ENCODE measurements around the gene EMC9.
A peak's percentile ranks its signal among the peaks of the same experiment; 100 is the strongest.

EMC9 gene

DNA sequence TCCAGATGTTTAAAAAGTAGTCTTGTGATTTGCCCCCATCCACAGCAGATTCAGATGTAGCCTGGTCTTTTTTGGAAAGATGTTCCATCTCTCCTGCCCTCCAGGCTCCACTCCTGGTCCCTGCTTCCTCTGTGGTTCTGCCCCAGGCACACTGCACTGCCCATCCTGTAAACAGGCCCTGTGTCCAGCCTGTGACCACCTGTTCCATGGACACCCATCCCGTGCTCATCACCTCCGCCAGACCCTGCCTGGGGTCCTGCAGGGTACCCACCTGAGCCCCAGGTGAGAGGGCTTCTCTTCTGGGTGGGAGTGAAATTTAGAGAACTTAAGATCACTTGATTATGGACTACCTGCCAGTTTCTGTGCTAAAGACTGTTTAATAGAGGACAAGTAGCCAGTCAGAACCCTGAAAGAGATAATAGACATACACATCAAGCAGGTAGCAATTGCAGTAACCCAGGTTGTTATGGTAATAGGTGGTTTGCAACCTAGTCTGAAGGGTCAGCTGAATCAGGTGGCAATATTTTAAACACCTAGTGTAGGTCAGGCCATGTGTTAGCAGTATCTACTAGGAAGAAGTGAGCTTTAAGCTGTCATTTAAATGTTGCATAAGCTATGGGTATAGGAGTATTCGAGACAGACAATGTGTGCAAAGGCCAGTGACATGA, 8.0 kb upstream of the EMC9 start:
- DNase-seq (ENCODE audit: low spot score) = no peak

DNA sequence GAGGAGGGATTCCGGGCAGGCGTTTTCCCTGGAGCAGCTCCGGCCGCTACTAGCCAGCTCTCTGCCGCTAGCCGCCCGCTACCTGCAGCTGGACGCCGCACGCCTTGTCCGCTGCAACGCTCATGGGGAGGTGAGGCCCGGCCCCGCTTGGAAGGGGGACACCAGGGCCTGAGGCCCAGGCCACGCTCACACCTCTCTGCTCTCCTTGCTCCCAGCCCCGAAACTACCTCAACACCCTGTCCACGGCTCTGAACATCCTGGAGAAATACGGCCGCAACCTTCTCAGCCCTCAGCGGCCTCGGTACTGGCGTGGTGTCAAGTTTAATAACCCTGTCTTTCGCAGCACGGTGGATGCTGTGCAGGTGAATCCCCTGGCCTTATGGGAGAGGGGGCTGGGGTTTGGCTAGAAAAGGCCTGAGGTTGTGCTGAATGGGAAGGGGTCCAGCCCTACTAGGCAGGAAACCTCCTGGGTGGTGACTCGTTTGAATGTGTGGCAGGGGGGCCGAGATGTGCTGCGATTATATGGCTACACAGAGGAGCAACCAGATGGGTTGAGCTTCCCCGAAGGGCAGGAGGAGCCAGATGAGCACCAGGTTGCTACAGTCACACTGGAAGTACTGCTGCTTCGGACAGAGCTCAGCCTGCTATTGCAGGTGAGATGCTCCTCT, 6.5 kb upstream of the EMC9 start:
- DNase-seq (ENCODE audit: low spot score) = no peak

DNA sequence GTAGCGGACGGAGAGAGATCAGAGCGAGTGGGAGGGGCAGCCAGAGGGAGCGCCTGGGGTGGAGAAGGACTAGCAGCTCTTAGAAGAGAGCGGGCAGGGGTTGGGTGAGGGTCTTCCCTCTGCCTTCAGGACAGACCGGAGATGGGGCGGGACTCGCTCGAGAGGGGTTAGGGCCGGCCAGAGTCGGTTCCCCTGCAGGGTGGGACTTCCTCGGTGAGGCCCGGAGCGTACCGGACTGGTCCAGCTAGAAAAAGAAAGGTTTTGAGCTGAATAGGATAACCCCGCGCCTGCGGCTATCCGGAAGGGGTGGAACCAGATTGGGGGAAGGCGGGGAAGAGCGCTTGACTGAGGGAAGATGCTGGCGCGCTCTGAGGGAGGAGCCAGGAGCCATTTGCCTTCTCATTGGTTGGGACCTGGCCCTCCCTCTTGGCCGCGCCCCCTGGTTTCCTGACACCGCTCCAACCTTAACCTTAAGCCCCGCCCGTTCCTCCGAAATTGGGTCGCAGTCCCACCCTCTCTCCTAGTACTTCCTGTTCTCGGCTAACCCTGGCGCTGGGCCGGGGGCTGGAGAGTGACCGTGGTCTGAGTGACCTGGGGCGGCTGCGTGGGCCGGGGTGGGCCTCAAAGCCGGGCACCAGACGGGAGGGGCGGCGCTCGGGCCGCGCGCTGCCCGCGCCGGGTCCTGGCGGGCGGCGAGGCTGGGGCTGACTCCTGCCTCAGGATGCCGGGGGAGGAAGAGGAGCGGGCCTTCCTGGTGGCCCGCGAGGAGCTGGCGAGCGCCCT, 5.8 kb upstream of the EMC9 start, which contains the start of gene RNF31:
TSS of gene RNF31 (plus strand) at position 521 of the 783 bp plus-strand sequence. CDS start at position 722, 201 bp downstream.
- peak; percentile 99 for DNase-seq (ENCODE audit: low spot score)

DNA sequence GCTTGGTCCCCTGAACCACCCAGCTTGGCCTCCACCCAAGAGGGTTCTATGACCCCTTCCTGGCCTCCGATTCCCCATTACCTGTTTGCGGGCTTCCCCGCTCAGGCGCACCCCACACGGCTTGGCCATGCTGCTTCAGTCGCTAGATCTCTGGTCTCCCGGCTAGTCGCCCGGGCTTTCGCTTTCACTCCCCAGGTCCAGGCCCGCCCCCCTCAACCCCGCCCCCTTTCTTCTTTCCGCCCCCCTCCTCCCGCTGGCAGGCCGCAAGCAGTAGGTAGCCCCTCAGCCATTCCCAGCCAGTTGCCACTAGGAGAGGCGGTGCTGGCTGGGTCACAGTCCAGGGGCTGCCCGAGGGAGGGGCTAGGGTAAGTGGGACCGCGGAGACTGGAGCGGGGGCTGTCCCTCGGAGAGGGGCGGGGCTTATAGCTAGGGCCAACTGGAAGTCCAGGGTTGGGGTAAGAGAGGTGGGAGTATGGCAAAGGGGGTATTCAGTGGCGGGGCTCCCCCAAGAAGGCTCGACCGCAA, 5.1 kb upstream of the EMC9 start, which contains the start of gene PSME2:
TSS of gene PSME2 (minus strand) at position 158 of the 525 bp plus-strand sequence. CDS start at position 129, 29 bp downstream.
- peak; percentile 83 for DNase-seq (ENCODE audit: low spot score)

DNA sequence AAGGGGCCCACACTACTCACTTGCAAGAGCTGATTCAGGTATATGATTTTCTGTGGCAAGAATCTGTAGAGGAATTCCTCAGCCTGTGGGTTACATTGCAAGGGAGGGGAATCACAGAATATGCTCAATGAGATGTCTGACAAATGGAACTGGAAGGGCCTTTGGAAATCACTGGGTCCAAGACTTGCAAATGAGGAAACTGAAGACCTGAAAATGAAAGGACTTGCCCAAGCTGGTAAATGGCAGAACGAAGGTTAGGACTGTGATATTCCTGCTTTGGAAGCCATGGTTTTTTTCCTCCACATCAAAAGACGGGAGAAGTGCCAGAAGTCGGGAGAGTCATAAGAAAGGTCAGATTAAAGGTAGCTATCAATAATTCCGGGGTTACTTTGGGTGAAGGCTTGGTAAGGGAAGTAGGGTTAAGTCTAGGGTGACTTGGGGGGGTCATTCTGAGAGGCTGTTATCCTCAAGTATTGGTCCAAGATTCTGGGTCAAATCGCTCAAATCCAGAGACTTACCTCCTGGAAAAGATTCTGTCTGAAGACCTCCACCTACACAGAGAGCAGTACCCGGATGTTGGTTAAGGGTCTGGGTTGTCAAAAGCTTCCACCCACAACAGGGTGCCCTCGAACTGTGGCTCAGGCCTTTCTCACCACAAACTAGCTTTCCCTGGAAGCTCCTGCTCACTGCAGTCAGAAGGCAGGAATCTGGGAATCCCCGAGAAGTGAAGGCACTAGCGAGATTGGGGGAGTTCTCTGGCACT, 4.5 kb upstream of the EMC9 start:
- DNase-seq (ENCODE audit: low spot score) = no peak

DNA sequence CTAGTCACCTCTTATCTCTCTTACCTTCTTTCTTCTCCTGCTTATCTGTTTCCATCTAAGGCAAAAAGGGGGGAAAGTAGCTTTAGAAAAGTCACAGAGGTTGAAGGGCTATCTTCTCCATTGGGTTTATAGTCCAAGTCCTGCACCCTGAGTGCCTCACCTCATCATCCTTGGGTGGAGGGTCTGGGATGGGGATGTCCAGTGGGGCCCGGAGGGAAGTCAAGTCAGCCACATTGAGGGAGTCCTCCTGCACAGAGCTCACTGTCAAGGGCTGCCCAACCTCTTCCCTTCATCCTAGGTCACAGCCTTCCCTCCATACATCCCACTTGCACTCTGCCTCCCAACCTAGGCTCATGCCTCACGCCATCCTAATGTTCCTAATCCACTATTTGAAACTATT, 3.8 kb upstream of the EMC9 start:
- no peak for DNase-seq (ENCODE audit: low spot score)

DNA sequence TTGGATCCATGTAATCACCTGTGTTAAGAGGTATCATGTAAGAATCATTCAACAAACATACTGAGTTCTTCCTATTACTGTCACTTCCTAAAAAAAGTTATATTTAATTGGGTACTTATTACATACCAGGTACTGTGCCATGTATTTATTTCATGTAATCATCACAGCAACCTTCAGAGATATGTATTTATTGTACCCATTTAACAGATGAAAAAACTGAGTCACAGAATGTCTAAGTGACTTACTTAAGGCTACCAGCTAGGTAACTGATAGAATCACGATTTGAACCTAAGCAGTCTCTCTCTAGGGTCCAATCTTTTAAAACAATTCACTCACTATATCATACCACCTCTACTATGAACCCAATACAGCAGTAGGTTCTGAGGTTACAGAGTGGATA, 3.1 kb upstream of the EMC9 start:
- DNase-seq (ENCODE audit: low spot score) = no peak

DNA sequence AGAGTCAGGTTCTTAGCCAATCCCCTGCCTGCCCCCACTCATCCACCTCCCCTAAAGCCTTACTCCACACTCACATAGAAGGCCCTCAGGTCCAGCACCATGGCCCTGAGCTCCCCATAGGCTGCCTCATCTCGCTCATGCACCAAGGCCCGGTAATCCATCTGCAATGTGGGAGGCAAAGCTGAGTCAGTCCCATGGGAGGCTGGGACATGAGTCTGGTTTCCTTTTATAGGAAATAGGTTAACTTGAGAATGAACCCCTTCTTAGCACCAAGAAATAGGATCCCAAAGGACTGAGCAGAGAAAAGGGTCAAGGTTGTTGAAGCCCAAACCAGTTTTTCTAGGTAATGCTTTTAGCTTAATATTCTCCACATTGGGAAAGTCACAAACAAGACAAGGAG, 2.1 kb upstream of the EMC9 start:
- DNase-seq (ENCODE audit: low spot score) = no peak

DNA sequence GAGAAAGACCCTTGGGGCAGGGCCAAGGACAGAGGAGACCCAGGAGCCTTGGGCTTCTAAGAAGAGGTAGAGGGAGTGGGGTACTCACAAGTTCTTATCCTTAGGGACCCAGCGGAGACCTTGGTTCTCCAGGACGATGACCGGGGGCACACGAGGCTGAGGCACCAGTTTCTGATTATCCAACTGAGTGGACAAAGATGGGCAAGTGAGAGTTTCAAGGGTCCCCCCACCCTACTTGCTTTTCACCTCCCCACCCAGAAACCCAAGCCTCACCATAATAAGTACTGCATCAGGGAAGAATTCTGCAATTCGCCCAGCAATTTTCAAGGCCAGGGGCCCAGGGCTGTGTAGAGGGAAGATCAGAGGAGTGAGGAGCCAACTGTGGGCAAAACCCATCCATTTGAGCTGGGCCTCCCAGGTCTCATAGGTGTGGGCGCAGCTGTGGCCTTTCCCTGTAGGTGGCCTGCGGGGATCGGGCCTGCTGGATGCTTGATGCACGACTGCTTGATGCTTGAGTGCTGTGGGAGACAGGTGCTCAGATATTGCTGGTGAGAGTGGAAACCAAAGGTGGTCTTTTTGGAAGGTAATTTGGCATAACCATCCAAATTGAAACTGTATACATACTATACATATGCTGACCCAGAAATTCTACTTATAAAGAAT, 2.0 kb downstream of the EMC9 start:
- no peak for DNase-seq (ENCODE audit: low spot score)

DNA sequence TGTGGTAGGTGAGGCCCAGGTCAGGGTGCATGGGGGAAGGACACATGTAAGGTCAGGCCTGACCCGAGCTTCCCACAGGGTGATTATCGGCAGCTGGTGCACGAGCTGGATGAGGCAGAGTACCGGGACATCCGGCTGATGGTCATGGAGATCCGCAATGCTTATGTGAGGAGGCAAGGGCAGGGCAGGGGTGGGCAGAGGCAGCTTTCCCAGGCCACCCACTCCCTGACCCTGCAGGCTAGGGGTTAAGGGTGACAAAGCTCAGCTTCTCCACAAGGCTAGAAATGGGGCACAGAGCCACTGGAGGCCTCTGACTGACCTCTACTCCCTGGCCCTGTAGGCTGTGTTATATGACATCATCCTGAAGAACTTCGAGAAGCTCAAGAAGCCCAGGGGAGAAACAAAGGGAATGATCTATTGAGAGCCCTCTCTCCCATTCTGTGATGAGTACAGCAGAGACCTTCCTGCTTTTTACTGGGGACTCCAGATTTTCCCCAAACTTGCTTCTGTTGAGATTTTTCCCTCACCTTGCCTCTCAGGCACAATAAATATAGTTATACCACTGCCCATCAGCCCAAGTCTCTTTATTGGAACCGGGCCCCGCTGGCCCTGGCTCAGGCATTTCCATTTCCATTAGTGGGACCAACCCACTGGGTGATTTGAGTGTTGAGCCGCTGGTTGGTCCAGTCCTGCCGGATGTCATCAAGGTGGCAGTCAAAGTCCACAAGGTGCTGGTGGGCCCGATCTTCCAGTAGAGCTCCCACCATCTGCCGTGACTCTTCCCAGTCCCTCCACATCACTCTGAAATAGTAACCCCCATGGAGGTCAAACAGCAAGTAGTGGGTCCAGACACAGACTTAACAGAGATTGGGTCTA, 2.8 kb downstream of the EMC9 start:
- no peak for DNase-seq (ENCODE audit: low spot score)

DNA sequence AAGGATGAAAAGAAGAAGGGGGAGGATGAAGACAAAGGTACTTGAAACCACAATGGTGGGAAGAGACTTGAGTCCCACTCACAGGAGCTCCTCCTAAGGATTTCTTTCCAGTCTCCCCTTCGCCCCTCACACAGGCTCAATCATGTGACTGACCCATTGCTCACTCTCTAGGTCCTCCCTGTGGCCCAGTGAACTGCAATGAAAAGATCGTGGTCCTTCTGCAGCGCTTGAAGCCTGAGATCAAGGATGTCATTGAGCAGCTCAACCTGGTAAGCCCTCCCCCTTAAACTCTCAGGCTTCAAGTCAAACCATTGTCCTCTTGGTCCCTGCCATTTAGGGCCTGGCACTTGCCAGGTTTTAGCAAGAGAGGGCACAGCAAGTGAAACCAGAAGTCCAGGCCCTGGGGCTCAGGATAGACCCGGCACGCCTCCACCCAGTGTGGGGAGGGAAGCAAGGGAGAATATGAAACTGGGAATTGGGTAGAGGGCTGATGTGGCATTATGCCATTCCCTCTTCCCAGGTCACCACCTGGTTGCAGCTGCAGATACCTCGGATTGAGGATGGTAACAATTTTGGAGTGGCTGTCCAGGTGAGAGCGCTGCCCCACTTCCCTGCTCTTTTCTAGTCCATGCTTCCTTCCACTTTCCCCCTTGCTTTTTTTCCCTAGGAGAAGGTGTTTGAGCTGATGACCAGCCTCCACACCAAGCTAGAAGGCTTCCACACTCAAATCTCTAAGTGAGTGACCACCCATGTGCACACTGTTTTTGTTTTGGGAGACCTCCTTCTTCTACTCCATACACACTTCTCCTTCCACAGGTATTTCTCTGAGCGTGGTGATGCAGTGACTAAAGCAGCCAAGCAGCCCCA, 3.6 kb downstream of the EMC9 start:
- no peak for DNase-seq (ENCODE audit: low spot score)

DNA sequence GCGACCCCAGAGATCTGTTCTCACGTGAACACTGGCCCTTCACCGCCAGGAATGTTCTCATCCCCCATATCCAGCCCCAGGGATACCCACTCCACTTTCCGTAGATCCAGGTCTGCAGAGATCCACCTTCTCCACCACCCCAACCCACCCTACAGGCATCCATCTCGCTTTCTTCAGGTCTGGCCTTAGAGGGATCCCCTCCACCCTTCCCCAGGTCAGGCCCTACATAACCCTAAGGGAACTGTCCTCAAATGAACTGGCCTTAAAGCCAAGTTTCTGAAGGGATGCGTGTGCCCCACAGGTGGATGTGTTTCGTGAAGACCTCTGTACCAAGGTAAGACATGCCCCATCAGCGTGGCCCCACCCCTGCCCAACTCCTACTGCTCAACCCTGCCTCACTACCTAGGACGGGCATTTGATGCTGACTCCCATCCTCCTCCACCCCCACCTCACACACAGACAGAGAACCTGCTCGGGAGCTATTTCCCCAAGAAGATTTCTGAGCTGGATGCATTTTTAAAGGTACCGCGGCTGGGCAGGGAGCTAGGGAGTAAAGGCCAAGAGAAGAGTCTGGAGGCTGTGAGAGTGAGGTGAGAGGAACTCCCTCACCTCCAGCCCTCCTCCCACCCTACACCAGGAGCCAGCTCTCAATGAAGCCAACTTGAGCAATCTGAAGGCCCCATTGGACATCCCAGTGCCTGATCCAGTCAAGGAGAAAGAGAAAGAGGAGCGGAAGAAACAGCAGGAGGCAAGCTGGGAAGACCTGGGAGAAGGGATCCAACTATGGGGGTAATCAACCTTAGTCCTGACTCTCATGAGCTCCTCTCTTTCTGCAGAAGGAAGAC, 4.5 kb downstream of the EMC9 start:
- DNase-seq (ENCODE audit: low spot score) = no peak

DNA sequence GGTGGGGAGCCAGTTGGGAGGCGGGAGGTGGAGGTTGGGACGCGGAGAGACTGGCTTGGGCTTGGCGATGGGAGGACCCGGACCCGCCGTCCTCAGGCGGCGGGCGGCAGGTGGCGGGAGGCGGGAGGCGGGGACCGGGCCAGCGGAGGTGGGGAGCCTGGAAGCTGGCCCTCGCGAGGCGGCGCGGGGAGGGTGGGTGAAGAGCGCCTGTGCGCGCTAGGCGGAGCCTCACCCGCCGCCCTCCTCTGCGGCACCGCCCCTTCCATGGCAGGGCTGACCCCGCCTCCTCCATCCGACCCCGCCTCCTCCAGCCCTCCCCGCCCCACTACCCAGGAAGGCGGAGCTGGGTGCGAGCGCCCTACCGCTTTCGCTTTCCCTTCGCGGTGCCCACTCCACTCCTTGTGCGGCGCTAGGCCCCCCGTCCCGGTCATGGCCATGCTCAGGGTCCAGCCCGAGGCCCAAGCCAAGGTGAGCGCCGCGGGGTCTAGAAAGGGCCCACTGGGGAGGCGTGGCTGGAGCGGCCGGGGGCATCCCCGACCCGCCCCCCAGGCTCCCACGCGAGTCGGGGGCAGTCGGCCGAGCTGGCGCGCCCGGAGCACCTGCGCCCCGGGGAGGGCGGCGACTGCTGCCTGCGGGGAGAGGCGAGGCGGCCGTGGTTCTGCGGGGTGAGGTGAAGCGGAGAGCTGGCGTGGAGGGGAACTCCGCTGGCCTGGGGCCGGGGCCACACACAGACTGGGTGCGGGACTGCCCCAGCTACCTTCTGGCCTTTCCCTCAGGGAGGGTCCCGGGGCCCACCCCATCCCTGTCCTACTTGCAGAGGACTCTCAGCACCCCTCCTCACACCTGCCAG, 5.3 kb downstream of the EMC9 start, which contains the start of gene PSME1:
TSS of gene PSME1 (plus strand) at position 361 of the 850 bp plus-strand sequence. CDS start at position 430, 69 bp downstream.
- DNase-seq (ENCODE audit: low spot score) = peak; percentile 91

DNA sequence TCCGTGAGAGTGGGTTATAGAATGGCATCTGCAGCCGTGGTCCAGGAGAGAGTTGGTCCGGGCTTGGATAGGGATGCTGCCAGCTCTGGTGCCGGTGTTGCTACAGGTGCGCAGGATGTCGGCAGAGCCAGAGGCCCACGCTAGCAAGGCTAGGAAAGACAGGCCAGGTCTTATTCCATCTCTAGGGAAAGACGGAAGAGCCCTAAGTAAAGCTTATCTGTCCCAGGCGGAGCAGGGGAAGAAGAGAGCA, 5.9 kb downstream of the EMC9 start:
- no peak for DNase-seq (ENCODE audit: low spot score)

DNA sequence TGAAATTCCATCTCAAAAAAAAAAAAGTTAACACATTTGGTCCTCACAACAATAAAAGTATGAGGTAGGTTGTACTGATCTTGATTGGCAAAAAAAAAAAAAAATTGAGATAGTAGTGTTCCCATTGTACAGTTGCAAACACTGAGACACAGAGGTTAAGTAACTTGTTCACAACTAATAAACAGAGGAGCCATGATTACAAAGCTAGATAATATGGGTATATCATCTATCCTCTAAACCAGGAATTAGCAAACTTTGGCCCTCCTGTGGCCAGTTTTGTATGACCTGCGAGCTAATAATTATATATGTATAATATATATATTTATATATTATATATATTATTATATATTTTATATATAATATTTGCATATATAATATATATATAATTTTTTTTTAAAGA, 7.7 kb downstream of the EMC9 start:
- no peak for DNase-seq (ENCODE audit: low spot score)

DNA sequence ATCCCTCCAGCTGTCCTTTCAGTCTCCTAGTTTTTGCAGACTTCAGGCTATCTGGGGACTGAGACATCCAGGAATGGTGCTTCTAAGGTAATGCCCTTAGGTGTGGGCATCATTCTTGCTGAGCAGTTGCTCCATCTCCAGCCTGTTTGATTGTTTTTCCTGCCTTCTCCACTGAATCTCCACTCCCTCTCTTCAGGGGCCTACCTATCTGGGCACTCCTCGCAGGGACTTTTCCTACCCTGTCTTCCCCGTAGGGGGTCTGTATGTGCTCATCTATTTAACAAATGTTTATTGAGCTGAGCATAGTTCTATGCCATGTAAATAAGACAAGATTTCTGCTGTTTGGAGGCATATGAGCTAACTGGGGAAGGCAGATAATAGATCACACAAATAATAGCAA, 8.4 kb downstream of the EMC9 start:
- DNase-seq (ENCODE audit: low spot score) = no peak

DNA sequence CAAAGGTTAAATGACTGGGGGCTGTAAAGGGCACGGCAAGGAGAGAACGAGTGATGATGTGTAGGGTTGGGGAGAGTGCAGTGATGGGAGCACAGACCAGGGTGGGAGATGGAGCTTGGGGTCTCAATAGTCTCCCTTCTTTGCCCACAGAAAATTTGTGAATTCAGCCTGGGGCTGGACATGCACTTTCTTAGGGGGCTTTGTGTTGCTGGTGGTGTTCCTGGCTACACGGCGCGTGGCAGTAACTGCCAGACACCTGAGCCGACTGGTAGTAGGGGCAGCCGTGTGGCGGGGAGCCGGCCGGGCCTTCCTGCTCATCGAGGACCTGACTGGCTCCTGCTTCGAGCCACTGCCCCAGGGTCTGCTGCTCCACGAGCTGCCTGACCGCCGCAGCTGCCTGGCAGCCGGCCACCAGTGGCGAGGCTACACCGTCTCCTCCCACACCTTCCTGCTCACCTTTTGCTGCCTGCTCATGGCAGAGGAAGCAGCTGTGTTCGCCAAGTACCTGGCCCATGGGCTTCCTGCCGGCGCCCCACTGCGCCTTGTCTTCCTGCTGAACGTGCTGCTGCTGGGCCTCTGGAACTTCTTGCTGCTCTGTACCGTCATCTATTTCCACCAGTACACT, 9.2 kb downstream of the EMC9 start:
- no peak for DNase-seq (ENCODE audit: low spot score)
